Measurements from ENCODE around the gene SBNO1.

- TF ChIP-seq CTCF (IDR thresholded peaks at IDR 0.05) = no peak
- no peak for TF ChIP-seq POLR2A (IDR thresholded peaks at IDR 0.05)
Observed at GRCh38 chr12:123305136-123305535, 59.5 kb downstream of the SBNO1 start.
